Endodermal cell (in vitro differentiated cells): ENCODE results near the gene ADM5. TPM values are rescaled to one million over a fixed set of nuclear protein-coding genes. Genes with fewer than 3 reads are reported as not detected.

Experiments
- DNase-seq: peaks from one replicate; pipeline ENCODE4 v3.0.0-alpha.2; 2017
- H3K27ac ChIP-seq: 2 replicates; pipeline ENCODE4 v1.5.1; 2013; ENCODE audit warnings: mild to moderate bottlenecking, low read depth, low read length, moderate library complexity
- H3K27me3 ChIP-seq: 2 replicates; pipeline ENCODE4 v1.6.1; 2013; ENCODE audit warnings: mild to moderate bottlenecking, low read length, moderate library complexity; ENCODE audit not compliant: insufficient read depth, control insufficient read depth, poor library complexity, severe bottlenecking
- H3K36me3 ChIP-seq: 2 replicates; pipeline ENCODE4 v1.7.0; 2013; ENCODE audit warnings: mild to moderate bottlenecking, low read length, moderate library complexity; ENCODE audit not compliant: control insufficient read depth, insufficient read depth
- H3K4me1 ChIP-seq: one replicate; pipeline ENCODE4 v1.7.0; 2013; ENCODE audit warnings: low read length; ENCODE audit not compliant: control insufficient read depth, insufficient read depth
- H3K4me3 ChIP-seq: 2 replicates; pipeline ENCODE4 v1.5.1; 2013; ENCODE audit warnings: mild to moderate bottlenecking, low read length, moderate library complexity
- H3K9ac ChIP-seq: 2 replicates; pipeline ENCODE4 v1.6.1; 2013; ENCODE audit warnings: mild to moderate bottlenecking, low read length, moderate library complexity; ENCODE audit not compliant: poor library complexity, severe bottlenecking; ENCODE audit errors: extremely low read depth
- H3K9me3 ChIP-seq: 2 replicates; pipeline ENCODE4 v1.6.1; 2013; ENCODE audit warnings: mild to moderate bottlenecking, low read length, moderate library complexity; ENCODE audit not compliant: control insufficient read depth
- H3K27ac Mint-ChIP-seq: 2 replicates; pipeline ENCODE4 v1.8.0; 2020; ENCODE audit warnings: mixed read lengths
- H3K27me3 Mint-ChIP-seq: 2 replicates; pipeline ENCODE4 v1.8.0; 2021; ENCODE audit warnings: mild to moderate bottlenecking, mixed read lengths; ENCODE audit not compliant: insufficient read depth
- H3K36me3 Mint-ChIP-seq: 2 replicates; pipeline ENCODE4 v1.8.0; 2020; ENCODE audit warnings: low read depth, mixed read lengths
- H3K4me1 Mint-ChIP-seq: 2 replicates; pipeline ENCODE4 v1.8.0; 2020; ENCODE audit warnings: mixed read lengths
- H3K4me3 Mint-ChIP-seq: 2 replicates; pipeline ENCODE4 v1.8.0; 2020; ENCODE audit warnings: mild to moderate bottlenecking, moderate library complexity, mixed read lengths
- H3K9me3 Mint-ChIP-seq: 2 replicates; pipeline ENCODE4 v1.8.0; 2020; ENCODE audit warnings: mild to moderate bottlenecking, mixed read lengths
- CTCF ChIP-seq: fragments of 200-600 bp; sonication (generic); conservative IDR thresholded peaks from 2 replicates; pipeline ENCODE4 v1.5.0; 2021; ENCODE audit warnings: antibody characterized with exemption, mild to moderate bottlenecking
- WGBS, 2 experiments: methylation state at CpG; one replicate each; pipeline versions ENCODE4 v1.1.5 to v1.1.7; 2013; ENCODE audit warnings: missing lambda C conversion rate in 2 of 2, mixed read lengths in 1 of 2; ENCODE audit not compliant: insufficient coverage in 1 of 2, insufficient read length in 1 of 2; 5-methylcytosine and 5-hydroxymethylcytosine counted together
- total RNA-seq, 2 donors: library from RNA; stranded (reverse); fragmentation: NEBNext Ultra II Directional in 1 of 2; extraction: Animal tissue kit (Norgen Biotek cat#: 25700) in 1 of 2; gene quantifications; 2 replicates in 1 of 2; 3 replicates in 1 of 2; pipeline ENCODE4 v1.2.1, GENCODE V29; 2021

The ADM5 gene
- total RNA-seq, 2 donors from 2014 or later: 4.6 to 7.7 TPM

- TF ChIP-seq CTCF: no peak
- Histone ChIP-seq H3K27me3 (no peaks in the 10 kb centered on the region), H3K9me3 (peaks cover 10% of the 10 kb centered on the region), H3K36me3 (peaks cover 84% of the 10 kb centered on the region), H3K27ac (no peak overlapping the region), H3K4me1 (no peaks in the 10 kb centered on the region), H3K4me3 (no peak overlapping the region), H3K9ac (no peak overlapping the region)
- H3K27me3 Mint-ChIP-seq: no peaks in the 10 kb centered on the region
- WGBS, 2 experiments: 89 to 97% methylated on average over 7 to 12 of the region's 12 CpGs
- H3K27ac Mint-ChIP-seq: no peak overlapping the region
- H3K36me3 Mint-ChIP-seq: peaks cover 85% of the 10 kb centered on the region
- no peak for DNase-seq
- no peaks in the 10 kb centered on the region for H3K4me1 Mint-ChIP-seq
- no peak overlapping the region for H3K4me3 Mint-ChIP-seq
- peaks cover 9% of the 10 kb centered on the region for H3K9me3 Mint-ChIP-seq
Observed at GRCh38 chr19:49658566-49659442, 30.6 kb upstream of the ADM5 start.

GRCh38 chr19:49660338-49660961, 28.9 kb upstream of the ADM5 start:
- Mint-ChIP-seq H3K4me3 (no peak overlapping the region), H3K36me3 (peaks cover 70% of the 10 kb centered on the region), H3K27ac (no peak overlapping the region), H3K4me1 (peaks cover 5% of the 10 kb centered on the region), H3K9me3 (peaks cover 9% of the 10 kb centered on the region), H3K27me3 (no peaks in the 10 kb centered on the region)
- Histone ChIP-seq H3K9me3 (peaks cover 10% of the 10 kb centered on the region), H3K27me3 (no peaks in the 10 kb centered on the region), H3K9ac (no peak overlapping the region), H3K4me3 (no peak overlapping the region), H3K4me1 (no peaks in the 10 kb centered on the region), H3K36me3 (peaks cover 70% of the 10 kb centered on the region), H3K27ac (no peak overlapping the region)
- 94 to 95% methylated on average over 7 to 15 of the region's 15 CpGs for WGBS, 2 experiments
- no peak for TF ChIP-seq CTCF
- DNase-seq: no peak

GRCh38 chr19:49662011-49662410, 27.4 kb upstream of the ADM5 start:
- no peaks in the 10 kb centered on the region for H3K27me3 ChIP-seq
- Mint-ChIP-seq H3K9me3 (peaks cover 9% of the 10 kb centered on the region), H3K27ac (no peak overlapping the region), H3K4me1 (peaks cover 12% of the 10 kb centered on the region), H3K4me3 (no peak overlapping the region), H3K36me3 (peaks cover 56% of the 10 kb centered on the region), H3K27me3 (no peaks in the 10 kb centered on the region)
- H3K4me3 ChIP-seq: no peak overlapping the region
- 96% methylated on average over 5 to 16 of the region's 16 CpGs for WGBS, 2 experiments
- H3K36me3 ChIP-seq: peaks cover 58% of the 10 kb centered on the region
- no peak overlapping the region for H3K27ac ChIP-seq
- H3K9ac ChIP-seq: no peak overlapping the region
- no peak for TF ChIP-seq CTCF
- H3K9me3 ChIP-seq: peaks cover 10% of the 10 kb centered on the region
- no peaks in the 10 kb centered on the region for H3K4me1 ChIP-seq
- no peak for DNase-seq
